ENCODE data around the gene NR1I2. TPM values are rescaled to one million over a fixed set of nuclear protein-coding genes. Genes with fewer than 3 reads are reported as not detected.

NR1I2 gene
- total and polyA plus RNA-seq, 2 donors (not counting 3 experiments of a cell fraction or from before 2014, with no cell fraction given), result 0.03 TPM; not detected in 1

- BruUV-seq (replicated peaks), result no TSS peak
- no peaks in the 10 kb centered on the region for H4K20me1 ChIP-seq (replicated peaks; ENCODE audit: control insufficient read depth, extremely low read depth, insufficient read depth, low read length)
- H3K79me2 ChIP-seq (ENCODE audit: control insufficient read depth, insufficient read depth, low read length), result no peaks in the 10 kb centered on the region
- TF ChIP-seq GATA2 (IDR thresholded peaks at IDR 0.05; ENCODE audit: insufficient read depth, insufficient read length, low read depth, low read length), result no peak
- no peak for TF ChIP-seq CTCF (IDR thresholded peaks at IDR 0.05; ENCODE audit: extremely low read depth in 1 of 2, insufficient read depth in 1 of 2, low read depth in 1 of 2, low read length in 2 of 2)
- no peak for TF ChIP-seq JUN (IDR thresholded peaks at IDR 0.05; ENCODE audit: borderline replicate concordance, insufficient read depth, insufficient read length, low read depth)
- no peak for TF ChIP-seq POLR2AphosphoS5 (IDR thresholded peaks at IDR 0.05; ENCODE audit: insufficient read depth, low read depth, low read length)
- TF ChIP-seq EZH2 (IDR thresholded peaks at IDR 0.05; ENCODE audit: borderline replicate concordance, low read depth, low read length, severe bottlenecking), result no peak
- TF ChIP-seq MAX (IDR thresholded peaks at IDR 0.05; ENCODE audit: insufficient read depth, insufficient read length), result no peak
- TF ChIP-seq FOS (IDR thresholded peaks at IDR 0.05; ENCODE audit: borderline replicate concordance, insufficient read depth, low read length), result no peak
- no peak for TF ChIP-seq POLR2A (IDR thresholded peaks at IDR 0.05; ENCODE audit: low read depth, low read length)
- ChIA-PET POLR2A (no interaction called here), CTCF (interaction anchor here (1.9 to 2.6 kb wide), 2 partner anchors 19 to 33 kb away, joined by 7 to 8 read pairs; no protein-coding TSS in a partner anchor)
- H3K27ac ChIP-seq (ENCODE audit: insufficient read depth, low read depth, low read length), result no peak overlapping the region
- H3K4me1 ChIP-seq (ENCODE audit: control insufficient read depth, extremely low read depth, insufficient read depth, low read length), result no peaks in the 10 kb centered on the region
- H3K9ac ChIP-seq (replicated peaks; ENCODE audit: extremely low read depth, insufficient read depth, low read length), result no peak overlapping the region
- no peaks in the 10 kb centered on the region for H3K9me1 ChIP-seq (replicated peaks; ENCODE audit: control insufficient read depth, extremely low read depth, insufficient read depth, low read length)
- no peak overlapping the region for H3K4me3 ChIP-seq (replicated peaks in 1 of 3; ENCODE audit: insufficient read depth in 1 of 3, low read depth in 1 of 3, low read length in 3 of 3)
- H3K9me3 ChIP-seq (replicated peaks; ENCODE audit: control insufficient read depth, insufficient read depth, low read length), result no peaks in the 10 kb centered on the region
- intact Hi-C loops (cut with micrococcal nuclease), result no loop called here
- DNase-seq (ENCODE audit: low read depth, low spot score) (no peak), FAIRE-seq (no peak)
- no peaks in the 10 kb centered on the region for H3K27me3 ChIP-seq (ENCODE audit: control insufficient read depth in 2 of 2, insufficient read depth in 2 of 2, low read length in 2 of 2)
- no peak overlapping the region for H3K4me2 ChIP-seq (ENCODE audit: insufficient read depth, low read length)
- dilution Hi-C loops (cut with MboI; ENCODE audit: extremely low pct_ligation_motif_present, low sequenced_read_pairs), result no loop called here
- H3K36me3 ChIP-seq (ENCODE audit: control insufficient read depth in 2 of 2, extremely low read depth in 1 of 2, insufficient read depth in 2 of 2, low read length in 2 of 2), result peaks cover 9 to 12% of the 10 kb centered on the region in 2 experiments
- H2AFZ ChIP-seq (ENCODE audit: low read depth, low read length), result no peak overlapping the region
These were observed 77.1 kb downstream of the NR1I2 start for GRCh38 chr3:119858957-119859356.
